ENCODE results near the gene SEMA4D. TPM values are rescaled to one million over a fixed set of nuclear protein-coding genes. Genes with fewer than 3 reads are reported as not detected.

Gene SEMA4D
- total and polyA plus RNA-seq, 2 donors = 9.1 to 14.0 TPM

DNA sequence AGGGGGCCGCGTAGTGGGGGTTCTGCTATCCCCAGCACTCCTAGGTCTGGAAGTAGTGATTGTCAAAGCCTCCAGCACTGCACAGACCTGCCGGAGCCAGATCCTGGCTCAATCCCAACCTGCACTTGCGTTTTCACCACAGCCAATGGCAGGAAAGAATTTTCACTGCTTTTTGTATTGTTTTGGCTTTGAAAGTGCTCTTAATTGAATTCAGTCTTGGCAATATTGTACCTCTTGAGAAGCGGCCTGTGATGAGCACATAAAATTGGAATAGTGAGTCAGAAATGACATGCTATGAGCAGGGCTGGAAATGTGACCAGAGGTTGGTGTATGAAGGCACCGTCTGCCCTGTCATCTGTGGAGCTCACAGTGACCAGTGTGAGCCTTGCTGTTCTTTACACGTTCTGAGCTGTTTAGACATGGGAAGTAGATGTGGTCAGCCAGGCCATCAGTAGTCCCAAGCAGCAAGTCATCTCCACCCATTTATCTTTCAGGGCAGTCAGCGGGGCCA lies 138.1 kb downstream of the SEMA4D start:
- Histone ChIP-seq H3K27ac (ENCODE audit: low read depth) (no peak overlapping the region), H3K4me3 (ENCODE audit: low read depth, low read length) (no peak overlapping the region), H3K4me1 (ENCODE audit: insufficient read depth) (no peaks in the 10 kb centered on the region), H3K36me3 (ENCODE audit: insufficient read depth) (peaks cover 2% of the 10 kb centered on the region)
- 62% methylated on average over 8 of the region's 8 CpGs for WGBS
- DNase-seq (ENCODE audit: extremely low spot score) = no peak

DNA sequence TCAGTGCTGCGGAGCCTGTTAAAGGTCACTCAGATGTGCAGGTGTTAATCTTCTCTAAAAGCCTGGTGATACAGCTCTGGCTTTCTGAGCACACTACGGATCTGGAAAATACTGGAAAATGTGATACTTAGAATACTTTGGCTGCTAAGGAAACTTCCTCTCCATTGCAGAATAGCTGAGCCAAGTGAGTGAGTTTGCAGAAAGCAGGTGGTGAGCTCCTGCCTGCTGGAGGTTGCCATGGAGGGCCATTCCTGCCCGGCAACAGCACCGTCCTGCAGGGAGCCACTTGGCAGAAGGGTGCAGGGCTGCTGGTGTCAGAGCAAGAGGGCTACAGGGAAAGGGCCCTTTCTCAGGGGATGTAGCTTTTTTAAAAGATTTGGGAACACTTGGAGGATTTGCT lies 138.9 kb downstream of the SEMA4D start:
- H3K27ac ChIP-seq (ENCODE audit: low read depth) = no peak overlapping the region
- WGBS = 73% methylated on average over 4 of the region's 4 CpGs
- peaks cover 7% of the 10 kb centered on the region for H3K36me3 ChIP-seq (ENCODE audit: insufficient read depth)

DNA sequence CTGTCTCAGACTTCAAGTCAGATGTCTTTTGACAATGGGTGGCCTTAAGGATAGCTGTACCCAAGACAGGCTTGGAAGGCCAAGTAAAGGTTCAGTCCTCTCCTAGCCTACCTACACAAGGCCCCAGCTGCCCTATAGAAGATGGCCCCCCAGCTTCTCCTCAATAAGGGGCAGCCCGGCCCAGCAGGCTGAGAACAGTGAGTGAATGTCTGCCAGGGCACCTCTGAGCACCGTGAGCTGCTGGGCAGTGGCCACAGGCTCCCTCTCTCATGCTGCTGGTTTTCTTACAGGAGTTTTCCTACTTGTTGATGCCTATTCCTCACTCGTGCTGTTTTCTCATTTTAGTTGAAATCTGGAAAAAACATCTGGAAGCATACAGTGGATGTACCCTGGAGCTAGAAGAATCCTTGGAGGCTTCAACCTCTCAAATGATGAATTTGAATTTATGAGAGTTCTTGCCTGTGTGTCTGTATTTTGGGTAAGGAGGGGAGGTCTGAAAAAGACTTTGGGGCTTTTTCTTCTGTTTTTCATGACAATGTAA lies 139.5 kb downstream of the SEMA4D start:
- Histone ChIP-seq H3K4me3 (ENCODE audit: low read depth, low read length) (no peak overlapping the region), H3K4me1 (ENCODE audit: insufficient read depth) (no peaks in the 10 kb centered on the region), H3K36me3 (ENCODE audit: insufficient read depth) (peaks cover 7% of the 10 kb centered on the region), H3K27ac (ENCODE audit: low read depth) (no peak overlapping the region)
- WGBS = 84% methylated on average over 3 of the region's 3 CpGs
- DNase-seq (ENCODE audit: extremely low spot score) = no peak

More for the DNA sequence above, 138.9 kb downstream of the SEMA4D start:
- Histone ChIP-seq H3K4me3 (ENCODE audit: low read depth, low read length) (no peak overlapping the region), H3K4me1 (ENCODE audit: insufficient read depth) (no peaks in the 10 kb centered on the region)
- DNase-seq (ENCODE audit: extremely low spot score) = no peak

- no peak overlapping the region for H3K27ac ChIP-seq (ENCODE audit: low read depth)
- 95% methylated on average over 8 of the region's 8 CpGs for WGBS
- DNase-seq (ENCODE audit: extremely low spot score) = no peak
- H3K4me1 ChIP-seq (ENCODE audit: insufficient read depth) = no peaks in the 10 kb centered on the region
- no peak overlapping the region for H3K4me3 ChIP-seq (ENCODE audit: low read depth, low read length)
- H3K36me3 ChIP-seq (ENCODE audit: insufficient read depth) = peaks cover 7% of the 10 kb centered on the region
Measured at GRCh38 chr9:89357331-89358197, 140.3 kb downstream of the SEMA4D start.

GRCh38 chr9:89356782-89357181 lies 141.1 kb downstream of the SEMA4D start:
- no peaks in the 10 kb centered on the region for H3K4me1 ChIP-seq (ENCODE audit: insufficient read depth)
- no peak overlapping the region for H3K27ac ChIP-seq (ENCODE audit: low read depth)
- no peak overlapping the region for H3K4me3 ChIP-seq (ENCODE audit: low read depth, low read length)
- 92% methylated on average over 2 of the region's 2 CpGs for WGBS
- DNase-seq (ENCODE audit: extremely low spot score) = no peak
- peaks cover 7% of the 10 kb centered on the region for H3K36me3 ChIP-seq (ENCODE audit: insufficient read depth)

- H3K36me3 ChIP-seq (ENCODE audit: insufficient read depth) = peaks cover 9% of the 10 kb centered on the region
- H3K4me3 ChIP-seq (ENCODE audit: low read depth, low read length) = no peak overlapping the region
- 94% methylated on average over 6 of the region's 6 CpGs for WGBS
- no peak overlapping the region for H3K27ac ChIP-seq (ENCODE audit: low read depth)
- H3K4me1 ChIP-seq (ENCODE audit: insufficient read depth) = no peaks in the 10 kb centered on the region
- DNase-seq (ENCODE audit: extremely low spot score) = no peak
Measured at GRCh38 chr9:89354471-89354870, 143.4 kb downstream of the SEMA4D start.

DNA sequence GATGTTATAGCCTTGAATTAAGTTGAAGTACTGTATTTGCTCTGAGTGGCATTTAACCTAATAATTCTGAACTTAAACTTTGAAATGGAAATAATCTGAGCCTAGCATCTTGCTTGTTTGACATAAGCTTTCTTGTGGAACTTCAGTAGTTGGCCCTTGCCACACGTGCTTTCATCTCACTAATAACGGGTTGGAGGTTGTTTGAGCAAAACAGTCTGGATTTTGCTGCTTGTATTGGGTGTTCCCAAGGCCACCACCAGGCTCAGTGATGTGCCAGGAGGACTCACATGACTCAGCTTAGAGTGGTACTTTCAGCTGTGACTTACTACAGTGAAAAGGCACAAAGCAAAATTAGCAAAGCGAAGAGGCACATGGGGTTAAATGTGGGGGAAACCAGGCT lies 143.9 kb downstream of the SEMA4D start:
- no peak for DNase-seq (ENCODE audit: extremely low spot score)
- WGBS = 68% methylated on average over 3 of the region's 3 CpGs
- H3K4me1 ChIP-seq (ENCODE audit: insufficient read depth) = no peaks in the 10 kb centered on the region
- H3K36me3 ChIP-seq (ENCODE audit: insufficient read depth) = peaks cover 9% of the 10 kb centered on the region
- no peak overlapping the region for H3K27ac ChIP-seq (ENCODE audit: low read depth)
- H3K4me3 ChIP-seq (ENCODE audit: low read depth, low read length) = no peak overlapping the region

DNA sequence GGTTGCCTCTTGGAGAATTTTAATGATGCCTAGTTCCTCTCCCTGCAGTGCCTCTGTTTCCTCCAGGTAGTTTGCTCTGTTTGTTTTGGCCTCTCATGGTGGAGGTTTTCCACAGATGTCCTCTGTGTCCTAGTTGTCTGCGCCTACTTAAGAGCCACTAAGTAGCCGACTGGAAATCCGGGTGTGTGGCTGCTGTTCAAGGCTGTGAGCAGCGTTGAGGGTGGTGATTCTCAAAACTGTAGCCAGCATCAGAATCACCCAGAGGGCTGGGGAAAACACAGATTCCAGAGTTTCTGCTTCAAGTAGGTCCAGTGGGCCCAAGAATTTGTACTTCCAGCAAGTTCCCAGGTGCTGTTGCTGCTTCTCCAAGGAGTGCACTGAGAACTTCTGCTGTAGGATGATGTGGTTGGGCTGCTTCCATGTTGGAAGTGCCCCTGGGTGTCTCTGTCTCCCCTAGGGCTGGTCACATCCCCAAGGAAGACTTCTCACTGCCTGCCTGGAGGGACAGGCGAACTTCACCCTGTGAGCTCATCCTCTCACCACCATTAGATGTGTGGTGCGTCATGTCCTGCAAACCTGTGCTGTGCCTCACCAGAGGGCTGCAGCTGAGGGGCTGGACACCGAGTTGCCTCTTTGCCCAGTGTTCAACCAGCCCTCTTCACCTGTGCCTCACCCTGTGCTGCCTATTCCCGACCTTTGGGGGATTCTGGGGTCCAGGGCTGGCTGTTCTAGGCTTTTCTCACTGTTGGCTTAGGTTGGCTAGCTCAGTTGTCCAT lies 144.9 kb downstream of the SEMA4D start:
- no peak overlapping the region for H3K4me3 ChIP-seq (ENCODE audit: low read depth, low read length)
- no peak overlapping the region for H3K27ac ChIP-seq (ENCODE audit: low read depth)
- H3K36me3 ChIP-seq (ENCODE audit: insufficient read depth) = peaks cover 7% of the 10 kb centered on the region
- DNase-seq (ENCODE audit: extremely low spot score) = no peak
- 94% methylated on average over 8 of the region's 8 CpGs for WGBS
- H3K4me1 ChIP-seq (ENCODE audit: insufficient read depth) = no peaks in the 10 kb centered on the region

GRCh38 chr9:89352451-89352850 lies 145.5 kb downstream of the SEMA4D start:
- H3K36me3 ChIP-seq (ENCODE audit: insufficient read depth) = peaks cover 7% of the 10 kb centered on the region
- H3K27ac ChIP-seq (ENCODE audit: low read depth) = no peak overlapping the region
- WGBS = 64% methylated on average over 3 of the region's 3 CpGs
- no peak overlapping the region for H3K4me3 ChIP-seq (ENCODE audit: low read depth, low read length)
- no peak for DNase-seq (ENCODE audit: extremely low spot score)
- no peaks in the 10 kb centered on the region for H3K4me1 ChIP-seq (ENCODE audit: insufficient read depth)

DNA sequence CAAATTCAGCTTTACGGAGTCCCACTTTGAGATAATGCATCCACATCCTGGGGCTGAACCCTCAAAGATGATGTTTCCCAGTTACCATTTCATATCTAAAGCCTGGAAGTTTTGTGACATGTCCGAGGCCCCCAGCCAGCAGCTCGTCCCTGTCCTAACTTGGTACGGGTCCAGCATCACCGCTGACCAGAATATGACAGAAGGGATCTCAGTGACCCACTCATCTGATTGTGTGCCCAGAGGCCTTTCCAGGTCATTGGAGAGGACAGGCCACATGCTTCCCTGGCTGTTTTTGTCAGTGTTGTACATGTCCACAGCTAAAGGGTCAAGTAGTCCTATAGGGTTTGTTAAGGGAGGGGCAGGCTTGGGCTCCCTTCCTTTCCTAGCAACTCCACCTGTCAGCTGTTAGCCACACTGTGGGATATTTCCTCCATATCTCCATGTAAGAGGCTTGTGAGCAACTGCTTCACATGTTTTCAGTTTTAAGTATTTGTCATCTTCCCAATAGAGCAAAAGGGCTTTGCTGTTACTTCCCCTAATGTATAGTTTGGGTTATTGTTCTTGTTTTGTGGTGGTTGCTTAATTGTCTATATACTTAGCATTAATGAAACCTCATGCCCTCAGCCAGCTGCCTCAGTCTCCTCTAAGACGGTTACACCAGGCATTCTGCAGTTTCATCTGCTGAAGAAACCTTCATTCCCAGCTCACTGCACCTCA lies 146.2 kb downstream of the SEMA4D start:
- Histone ChIP-seq H3K4me1 (ENCODE audit: insufficient read depth) (no peaks in the 10 kb centered on the region), H3K4me3 (ENCODE audit: low read depth, low read length) (no peak overlapping the region), H3K27ac (ENCODE audit: low read depth) (no peak overlapping the region), H3K36me3 (ENCODE audit: insufficient read depth) (peaks cover 7% of the 10 kb centered on the region)
- WGBS = 94% methylated on average over 6 of the region's 6 CpGs
- no peak for DNase-seq (ENCODE audit: extremely low spot score)

- WGBS = 90% methylated on average over 2 of the region's 2 CpGs
- H3K27ac ChIP-seq (ENCODE audit: low read depth) = no peak overlapping the region
- DNase-seq (ENCODE audit: extremely low spot score) = no peak
Measured at GRCh38 chr9:89350988-89351557, 146.8 kb downstream of the SEMA4D start.

GRCh38 chr9:89349607-89350006 lies 148.3 kb downstream of the SEMA4D start:
- no peak for DNase-seq (ENCODE audit: extremely low spot score)
- no peaks in the 10 kb centered on the region for H3K4me1 ChIP-seq (ENCODE audit: insufficient read depth)
- no peak overlapping the region for H3K27ac ChIP-seq (ENCODE audit: low read depth)
- WGBS = 90% methylated on average over 6 of the region's 6 CpGs
- H3K4me3 ChIP-seq (ENCODE audit: low read depth, low read length) = no peak overlapping the region
- H3K36me3 ChIP-seq (ENCODE audit: insufficient read depth) = peaks cover 7% of the 10 kb centered on the region

More at GRCh38 chr9:89350988-89351557, 146.8 kb downstream of the SEMA4D start:
- Histone ChIP-seq H3K4me1 (ENCODE audit: insufficient read depth) (no peaks in the 10 kb centered on the region), H3K36me3 (ENCODE audit: insufficient read depth) (peaks cover 7% of the 10 kb centered on the region), H3K4me3 (ENCODE audit: low read depth, low read length) (no peak overlapping the region)

DNA sequence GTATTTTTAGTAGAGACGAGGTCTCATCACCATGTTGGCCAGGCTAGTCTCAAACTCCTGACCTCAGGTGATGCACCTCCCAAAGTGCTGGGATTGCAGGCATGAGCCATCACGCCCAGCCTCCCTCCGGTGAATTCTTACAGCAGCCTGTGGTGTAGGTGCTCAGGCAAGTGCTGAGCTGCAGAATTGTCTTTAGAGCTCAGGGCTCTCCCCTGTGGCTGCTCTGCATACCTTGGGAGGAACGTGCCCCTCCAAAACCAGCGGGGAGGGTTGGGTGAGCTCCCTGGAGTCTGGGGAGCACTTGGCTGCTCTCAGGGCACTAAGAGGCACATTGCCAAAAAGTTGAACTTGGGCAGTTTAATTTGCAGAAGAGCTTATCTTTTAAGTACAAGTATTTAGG lies 150.3 kb downstream of the SEMA4D start:
- DNase-seq (ENCODE audit: extremely low spot score) = no peak
- H3K4me3 ChIP-seq (ENCODE audit: low read depth, low read length) = no peak overlapping the region
- whole genome bisulfite sequencing = 79% methylated on average over 5 of the region's 5 CpGs
- no peak overlapping the region for H3K27ac ChIP-seq (ENCODE audit: low read depth)
- peaks cover 2% of the 10 kb centered on the region for H3K36me3 ChIP-seq (ENCODE audit: insufficient read depth)
- H3K4me1 ChIP-seq (ENCODE audit: insufficient read depth) = no peaks in the 10 kb centered on the region

Data from urinary bladder (tissue), 4 donors.